BLaER1 treated with 17β-estradiol and CSF1 and Interleukin-3, amounts not matched to agents 10 nM and 100 nM (cell line): ENCODE data around the gene HEXA.
"Not testable (repeated sequence)": the region's sequence is repeated elsewhere in the genome, so short reads cannot be mapped to it uniquely, and the experiment has no call there.

Experiments
- H3K27ac ChIP-seq, 11 experiments: shearing (Covaris generic); formaldehyde crosslinking; 2 replicates each; pipeline ENCODE4 v1.8.1; 2022
- H3K27me3 ChIP-seq, 11 experiments: shearing (Covaris generic); formaldehyde crosslinking; 2 replicates each; pipeline ENCODE4 v1.8.1; 2022
- H3K36me3 ChIP-seq, 11 experiments: shearing (Covaris generic); formaldehyde crosslinking; 2 replicates each; pipeline ENCODE4 v1.8.1; 2022
- H3K4me1 ChIP-seq, 10 experiments: shearing (Covaris generic); formaldehyde crosslinking; 2 replicates each; pipeline ENCODE4 v1.8.1; 2022
- H3K4me2 ChIP-seq, 11 experiments: shearing (Covaris generic); formaldehyde crosslinking; 2 replicates each; pipeline ENCODE4 v1.8.1; 2022
- H3K4me3 ChIP-seq, 10 experiments: shearing (Covaris generic); formaldehyde crosslinking; 2 replicates each; pipeline ENCODE4 v1.8.1; 2022
- H3K9ac ChIP-seq, 11 experiments: shearing (Covaris generic); formaldehyde crosslinking; 2 replicates each; pipeline ENCODE4 v1.8.1; 2022
- H3K9me3 ChIP-seq, 11 experiments: shearing (Covaris generic); formaldehyde crosslinking; replicated peaks in 1 of 11; 2 replicates each; pipeline ENCODE4 v1.8.1; 2022
- H4K20me1 ChIP-seq, 11 experiments: shearing (Covaris generic); formaldehyde crosslinking; 2 replicates each; pipeline ENCODE4 v1.8.1; 2022
- Cebpa-rat ChIP-seq, 11 experiments: shearing (Covaris generic); IDR thresholded peaks; 2 replicates each; pipeline ENCODE4 v1.8.1; 2022

The HEXA gene

DNA sequence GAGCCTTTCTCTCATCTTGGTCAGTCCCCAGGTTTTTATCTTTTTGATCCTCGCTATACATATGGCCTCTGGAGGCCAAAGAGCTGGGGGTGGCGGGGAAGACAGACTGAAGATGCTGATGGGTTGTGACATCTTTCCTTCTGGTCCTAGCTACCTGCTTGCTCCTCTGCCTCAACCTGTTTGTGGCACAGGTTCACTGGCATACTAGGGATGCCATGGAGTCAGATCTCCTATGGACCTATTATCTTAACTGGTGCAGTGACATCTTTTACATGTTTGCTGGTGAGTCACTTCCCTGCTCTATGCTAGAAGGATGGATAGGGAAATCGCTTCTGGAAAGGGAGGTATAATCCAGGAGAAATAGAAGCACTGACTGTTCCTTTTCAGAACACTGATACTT lies 31.1 kb upstream of the HEXA start:
- Histone ChIP-seq H3K27me3 (no peaks in the 10 kb centered on the region), H3K9ac (no peak overlapping the region), H3K4me1 (no peaks in the 10 kb centered on the region), H3K36me3 (no peaks in the 10 kb centered on the region), H3K4me3 (no peak overlapping the region), H3K27ac (no peak overlapping the region), H3K9me3 (peaks cover 3 to 16% (median 12%) of the 10 kb centered on the region in 11 experiments; a peak in 16 of 22 replicates), H3K4me2 (no peak overlapping the region), H4K20me1 (no peaks in the 10 kb centered on the region)
- TF ChIP-seq Cebpa-rat (IDR thresholded peaks at IDR 0.05), result no peak

DNA sequence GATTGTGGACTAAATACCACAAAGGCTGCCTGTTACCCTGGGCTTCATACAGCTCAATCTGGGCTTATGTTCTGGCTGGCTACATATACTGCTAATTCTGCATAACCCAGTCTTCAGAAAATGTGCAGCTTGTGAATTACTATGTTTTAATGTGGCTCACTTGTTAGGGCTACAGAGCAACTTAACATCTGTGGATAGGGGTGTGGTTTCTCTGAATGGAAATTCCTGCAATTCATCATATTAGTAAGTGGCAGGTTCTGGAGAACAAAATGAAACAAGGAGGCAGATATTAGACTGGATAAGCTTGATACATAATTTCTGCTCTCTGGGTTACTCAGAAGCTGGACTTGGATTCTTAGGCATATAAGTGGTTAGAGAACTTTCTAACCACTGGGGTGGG lies 29.0 kb upstream of the HEXA start:
- Histone ChIP-seq H3K27me3 (no peaks in the 10 kb centered on the region), H3K9me3 (no peaks in the 10 kb centered on the region), H4K20me1 (no peaks in the 10 kb centered on the region), H3K9ac (no peak overlapping the region), H3K4me3 (no peak overlapping the region), H3K4me2 (no peak overlapping the region), H3K4me1 (no peaks in the 10 kb centered on the region), H3K27ac (no peak overlapping the region), H3K36me3 (no peaks in the 10 kb centered on the region)
- no peak for TF ChIP-seq Cebpa-rat (IDR thresholded peaks at IDR 0.05)

DNA sequence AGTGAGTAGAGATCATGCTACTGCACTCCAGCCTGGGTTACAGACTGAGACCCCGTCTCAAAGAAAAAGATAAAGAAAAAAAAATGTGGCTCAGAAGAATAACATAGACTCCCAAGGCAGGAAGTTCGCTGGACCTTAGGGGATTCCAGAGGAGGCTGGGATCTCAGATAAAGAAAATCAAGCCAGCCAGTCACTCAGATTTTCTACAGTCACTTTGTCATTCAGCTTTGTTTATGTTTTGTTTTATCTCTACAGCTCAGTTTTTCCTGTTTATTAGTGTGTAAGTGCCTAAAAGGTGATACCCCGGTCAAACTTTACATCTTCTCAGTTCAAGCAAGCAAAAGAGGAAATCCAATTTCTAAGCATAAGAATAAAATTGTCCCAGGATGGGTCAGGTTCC lies 28.5 kb upstream of the HEXA start:
- no peak overlapping the region for H3K9ac ChIP-seq
- TF ChIP-seq Cebpa-rat (IDR thresholded peaks at IDR 0.05), result no peak
- H3K36me3 ChIP-seq, result no peaks in the 10 kb centered on the region
- no peak overlapping the region for H3K27ac ChIP-seq
- H3K9me3 ChIP-seq, result no peaks in the 10 kb centered on the region
- no peaks in the 10 kb centered on the region for H4K20me1 ChIP-seq
- no peaks in the 10 kb centered on the region for H3K27me3 ChIP-seq
- no peak overlapping the region for H3K4me2 ChIP-seq
- no peaks in the 10 kb centered on the region for H3K4me1 ChIP-seq
- no peak overlapping the region for H3K4me3 ChIP-seq

DNA sequence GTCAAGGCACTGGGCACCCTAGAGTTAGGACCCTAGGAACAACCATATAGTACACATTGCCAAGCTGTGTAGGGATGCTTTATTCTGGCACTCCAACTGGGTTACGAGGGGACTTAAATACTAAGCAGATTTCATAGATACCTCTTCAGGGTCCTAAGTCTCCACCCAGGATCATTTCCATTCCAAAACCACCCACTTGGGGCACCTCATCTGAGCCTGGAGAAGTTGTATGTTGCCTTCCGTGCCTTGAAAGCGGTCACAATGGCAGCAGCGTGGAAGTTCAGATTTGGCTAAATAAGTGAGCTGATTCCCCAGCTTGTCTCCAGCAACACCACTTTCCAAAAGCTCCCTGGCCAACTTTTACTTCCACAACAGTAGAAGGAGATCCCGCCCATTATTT lies 26.9 kb upstream of the HEXA start:
- TF ChIP-seq Cebpa-rat (IDR thresholded peaks at IDR 0.05), result no peak
- Histone ChIP-seq H3K36me3 (no peaks in the 10 kb centered on the region), H3K9ac (no peak overlapping the region), H3K27me3 (no peaks in the 10 kb centered on the region), H3K4me1 (peaks cover 0 to 13% (median 0%) of the 10 kb centered on the region in 10 experiments; a peak in 6 of 20 replicates), H3K9me3 (no peaks in the 10 kb centered on the region), H3K27ac (no peak overlapping the region), H4K20me1 (no peaks in the 10 kb centered on the region), H3K4me2 (no peak overlapping the region), H3K4me3 (no peak overlapping the region)

DNA sequence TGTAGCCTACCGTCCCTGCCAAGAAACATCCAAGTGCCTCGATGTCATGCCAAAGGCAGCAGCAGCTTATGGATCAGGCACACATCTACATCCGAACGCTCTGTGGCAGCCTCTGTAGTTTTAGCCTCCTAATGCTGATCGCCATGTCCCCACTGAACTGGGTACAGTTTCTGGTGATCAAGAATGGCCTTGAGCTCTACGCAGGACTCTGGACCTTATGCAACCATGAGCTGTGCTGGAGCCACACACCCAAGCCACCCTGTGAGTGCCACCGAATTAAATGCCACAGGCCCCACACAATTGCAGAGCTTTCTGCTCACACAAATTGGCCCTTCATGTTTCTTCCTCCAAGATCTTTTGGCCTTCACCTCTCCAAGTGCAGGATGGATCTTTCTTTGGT lies 22.8 kb upstream of the HEXA start:
- Histone ChIP-seq H4K20me1 (no peaks in the 10 kb centered on the region), H3K27ac (no peak overlapping the region), H3K4me3 (no peak overlapping the region), H3K4me1 (peaks cover 0 to 16% (median 0%) of the 10 kb centered on the region in 10 experiments; a peak in 6 of 20 replicates), H3K9me3 (peaks cover 0 to 12% (median 0%) of the 10 kb centered on the region in 11 experiments; a peak in 9 of 22 replicates), H3K27me3 (no peaks in the 10 kb centered on the region), H3K9ac (no peak overlapping the region), H3K36me3 (no peaks in the 10 kb centered on the region), H3K4me2 (peak overlapping the region in 2 of 11 experiments; percentile 50 to 64; a peak in 4 of 22 replicates)
- no peak for TF ChIP-seq Cebpa-rat (IDR thresholded peaks at IDR 0.05)

DNA sequence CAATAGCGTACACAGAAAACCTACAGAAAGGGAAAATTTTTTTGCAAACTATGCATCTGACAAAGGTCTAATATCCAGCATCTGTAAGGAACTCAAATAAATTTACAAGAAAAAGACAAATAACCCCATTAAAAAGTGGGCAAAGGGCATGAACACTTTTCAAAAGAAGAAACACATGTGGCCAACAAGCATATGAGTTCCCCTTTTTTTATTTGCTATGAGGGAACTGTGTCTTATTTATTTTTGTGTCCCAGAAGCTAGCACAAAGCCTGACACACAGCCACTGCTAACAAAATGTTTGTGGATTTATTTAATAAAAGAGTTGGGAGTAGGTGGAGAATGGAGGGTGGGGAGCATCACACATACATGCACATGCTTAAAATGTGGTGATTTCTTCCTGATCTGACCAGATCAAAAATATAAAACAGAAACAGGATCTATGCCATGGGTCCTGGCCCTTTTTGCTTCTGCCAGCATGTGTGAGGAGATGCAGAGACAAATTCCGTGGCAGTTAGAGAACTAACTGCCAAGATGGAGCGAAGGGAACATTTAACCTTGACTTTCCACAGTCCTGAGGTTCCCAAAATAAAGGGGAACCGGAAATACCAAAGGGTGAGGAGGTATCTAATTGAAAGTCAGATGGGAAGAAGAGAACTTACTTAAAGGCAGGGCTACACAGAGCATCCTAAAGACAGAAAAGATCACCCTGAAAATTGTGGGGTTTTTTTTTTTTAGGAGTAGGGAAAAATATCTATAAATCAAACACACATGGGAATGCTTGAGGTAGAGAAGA lies 22.2 kb upstream of the HEXA start, which contains the start of gene TMEM202:
TSS of gene TMEM202 (plus strand) at position 510 of the 793 bp plus-strand sequence. CDS start at position 532, 22 bp downstream.
- no peaks in the 10 kb centered on the region for H3K27me3 ChIP-seq
- H3K9me3 ChIP-seq, result peaks cover 0 to 12% (median 0%) of the 10 kb centered on the region in 11 experiments; a peak in 9 of 22 replicates
- peak within 1 kb of the TSS in 1 of 11 experiments; percentile 12; a peak in 1 of 22 replicates for H3K9ac ChIP-seq
- H3K27ac ChIP-seq, result no peak within 1 kb of the TSS
- TF ChIP-seq Cebpa-rat (IDR thresholded peaks at IDR 0.05), result no peak
- H4K20me1 ChIP-seq, result no peaks in the 10 kb centered on the region
- peaks cover 0 to 16% (median 0%) of the 10 kb centered on the region in 10 experiments; a peak in 6 of 20 replicates for H3K4me1 ChIP-seq
- peak within 1 kb of the TSS in 3 of 11 experiments; percentile 26 to 64 (median 50); a peak in 5 of 22 replicates for H3K4me2 ChIP-seq
- no peak within 1 kb of the TSS for H3K4me3 ChIP-seq
- H3K36me3 ChIP-seq, result no peaks in the 10 kb centered on the region

DNA sequence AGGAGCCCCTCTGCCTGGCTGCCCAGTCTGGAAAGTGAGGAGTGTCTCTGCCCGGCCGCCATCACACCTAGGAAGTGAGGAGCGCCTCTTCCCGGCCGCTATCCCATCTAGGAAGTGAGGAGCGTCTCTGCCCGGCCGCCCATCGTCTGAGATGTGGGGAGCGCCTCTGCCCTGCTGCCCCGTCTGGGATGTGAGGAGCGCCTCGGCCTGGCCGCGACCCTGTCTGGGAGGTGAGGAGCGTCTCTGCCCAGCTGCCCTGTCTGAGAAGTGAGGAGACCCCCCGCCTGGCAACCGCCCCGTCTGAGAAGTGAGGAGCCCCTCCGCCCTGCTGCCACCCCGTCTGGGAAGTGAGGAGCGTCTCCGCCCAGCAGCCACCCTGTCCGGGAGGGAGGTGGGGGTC lies 20.5 kb upstream of the HEXA start:
- not testable (repeated sequence) for H3K9ac ChIP-seq, H4K20me1 ChIP-seq, H3K4me3 ChIP-seq, H3K27ac ChIP-seq, H3K4me2 ChIP-seq, H3K36me3 ChIP-seq, H3K27me3 ChIP-seq
- H3K9me3 ChIP-seq, result peaks cover 0 to 12% (median 0%) of the 10 kb centered on the region in 11 experiments; a peak in 9 of 22 replicates
- peaks cover 0 to 16% (median 0%) of the 10 kb centered on the region in 10 experiments; a peak in 6 of 20 replicates for H3K4me1 ChIP-seq

DNA sequence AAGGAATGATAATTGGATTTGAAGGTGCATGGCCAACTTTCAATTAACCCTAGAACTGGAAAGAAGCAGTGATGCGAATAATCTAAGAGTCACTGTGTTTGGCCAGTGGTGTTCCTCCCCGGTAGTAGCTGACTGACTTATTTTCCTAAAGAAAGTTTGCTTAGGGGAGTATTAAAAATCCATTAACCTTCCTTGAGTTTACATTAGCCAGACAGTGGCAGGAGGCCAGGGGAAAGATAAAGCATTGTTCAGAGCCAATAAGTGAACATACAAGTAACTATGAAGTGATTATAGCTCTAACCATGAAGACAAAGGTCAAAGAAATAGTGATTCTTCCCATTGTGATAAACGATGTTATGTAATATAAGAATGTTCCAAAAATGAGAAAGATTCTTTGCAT lies 13.4 kb upstream of the HEXA start:
- Histone ChIP-seq H4K20me1 (no peaks in the 10 kb centered on the region), H3K9ac (no peak overlapping the region), H3K27ac (no peak overlapping the region), H3K27me3 (no peaks in the 10 kb centered on the region), H3K4me2 (no peak overlapping the region), H3K36me3 (no peaks in the 10 kb centered on the region), H3K4me1 (peaks cover 0 to 14% (median 0%) of the 10 kb centered on the region in 10 experiments; a peak in 4 of 20 replicates), H3K4me3 (no peak overlapping the region), H3K9me3 (no peaks in the 10 kb centered on the region)
- no peak for TF ChIP-seq Cebpa-rat (IDR thresholded peaks at IDR 0.05)

DNA sequence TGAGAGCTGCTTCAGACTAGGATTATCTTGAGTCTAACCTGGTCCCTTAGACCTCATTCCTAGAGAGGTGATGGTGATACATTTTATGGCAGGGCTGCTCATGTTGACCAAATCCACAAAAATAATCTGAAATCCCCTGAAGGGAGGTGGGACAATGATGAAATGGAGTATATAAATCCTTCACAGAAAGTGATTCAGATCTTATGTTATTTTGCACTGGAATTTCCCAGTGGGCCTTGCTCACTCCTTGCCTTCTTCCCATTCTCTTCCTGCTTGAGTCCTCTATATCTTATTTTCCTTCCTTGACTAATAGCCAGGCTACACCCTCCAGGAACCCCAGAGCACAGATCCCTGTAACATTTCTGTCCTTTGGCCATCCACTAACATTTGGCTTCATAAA lies 11.9 kb upstream of the HEXA start:
- Histone ChIP-seq H3K27me3 (no peaks in the 10 kb centered on the region), H3K27ac (no peak overlapping the region), H3K4me2 (no peak overlapping the region), H3K9me3 (no peaks in the 10 kb centered on the region), H3K4me1 (peaks cover 0 to 14% (median 0%) of the 10 kb centered on the region in 10 experiments; a peak in 4 of 20 replicates), H3K9ac (no peak overlapping the region), H3K4me3 (no peak overlapping the region), H3K36me3 (no peaks in the 10 kb centered on the region), H4K20me1 (no peaks in the 10 kb centered on the region)
- no peak for TF ChIP-seq Cebpa-rat (IDR thresholded peaks at IDR 0.05)

DNA sequence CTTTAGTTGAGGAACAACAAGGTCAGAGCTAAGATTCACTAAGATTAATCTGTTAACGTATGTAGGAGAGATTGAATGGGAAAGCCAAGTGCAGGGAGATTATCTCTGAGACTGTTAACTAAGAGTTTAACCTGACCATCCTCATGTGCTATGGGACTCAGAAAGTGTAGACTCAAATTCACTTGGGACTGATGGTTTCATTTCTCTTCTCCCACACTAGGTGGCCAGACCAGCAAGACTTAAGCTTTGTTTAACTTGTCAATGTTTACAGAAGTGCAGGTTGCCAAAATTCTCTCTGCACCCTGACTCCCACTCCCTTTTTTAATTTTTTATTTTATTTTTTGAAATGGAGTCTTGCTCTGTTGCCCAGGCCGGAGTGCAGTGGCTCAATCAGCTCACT lies 6.3 kb upstream of the HEXA start:
- no peaks in the 10 kb centered on the region for H4K20me1 ChIP-seq
- no peak overlapping the region for H3K9ac ChIP-seq

More for the DNA sequence above, 6.3 kb upstream of the HEXA start:
- Histone ChIP-seq H3K27me3 (no peaks in the 10 kb centered on the region), H3K27ac (no peak overlapping the region), H3K36me3 (no peaks in the 10 kb centered on the region), H3K4me3 (no peak overlapping the region), H3K9me3 (no peaks in the 10 kb centered on the region), H3K4me2 (no peak overlapping the region), H3K4me1 (peaks cover 0 to 29% (median 6%) of the 10 kb centered on the region in 10 experiments; a peak in 15 of 20 replicates)
- no peak for TF ChIP-seq Cebpa-rat (IDR thresholded peaks at IDR 0.05)
